AG09319 (cell line): ENCODE measurements around the gene ZNF236.

ENCODE experiments used
- DNase-seq: peaks from one replicate; pipeline ENCODE4 v3.0.0-alpha.2; 2010; ENCODE audit warnings: low read depth; ENCODE audit errors: extremely low read depth
- TF ChIP-seq, protein P1 (sequence below): IDR thresholded peaks from 2 replicates; pipeline ENCODE4 v1.5.1; 2011; ENCODE audit warnings: low read depth, mild to moderate bottlenecking, inconsistent platforms, low read length, moderate library complexity

The ZNF236 gene

DNA sequence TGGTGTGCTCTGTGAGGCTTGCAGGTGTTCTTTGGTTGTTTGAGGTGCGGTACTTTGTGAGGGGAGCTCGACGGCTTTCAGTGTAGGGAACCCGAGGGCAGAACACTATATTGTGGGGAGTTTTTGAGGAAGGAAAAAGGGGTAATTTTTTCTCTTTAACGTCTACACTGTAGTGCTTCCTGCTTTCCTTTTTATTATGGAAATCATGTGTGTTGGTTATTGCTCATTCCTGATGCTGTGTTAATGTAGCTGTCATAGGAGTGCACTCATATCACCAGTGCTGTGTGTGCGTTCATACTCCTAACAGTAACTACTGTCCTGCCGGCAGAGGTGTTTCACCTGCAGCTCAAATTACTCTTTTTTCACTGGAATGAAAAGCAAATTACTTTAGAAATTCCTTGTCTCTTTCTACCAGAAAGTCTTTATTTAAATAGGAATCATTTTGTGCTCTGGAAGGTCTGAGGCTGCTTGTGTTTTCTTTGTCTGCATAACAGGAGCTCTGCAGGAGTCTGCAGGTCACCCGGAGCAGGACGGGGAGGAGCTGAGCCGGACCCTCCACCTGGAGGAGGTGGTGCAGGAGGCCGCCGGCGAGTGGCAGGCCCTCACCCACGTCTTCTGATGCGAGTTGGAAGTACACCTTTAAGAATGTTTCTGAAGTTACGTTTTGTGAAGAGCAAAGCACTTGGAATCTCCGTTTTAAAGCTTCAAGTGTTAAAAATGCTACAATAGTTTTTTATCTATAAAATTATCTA lies 145.5 kb downstream of the ZNF236 start:
- DNase-seq: no peak
- TF ChIP-seq, protein P1, sequence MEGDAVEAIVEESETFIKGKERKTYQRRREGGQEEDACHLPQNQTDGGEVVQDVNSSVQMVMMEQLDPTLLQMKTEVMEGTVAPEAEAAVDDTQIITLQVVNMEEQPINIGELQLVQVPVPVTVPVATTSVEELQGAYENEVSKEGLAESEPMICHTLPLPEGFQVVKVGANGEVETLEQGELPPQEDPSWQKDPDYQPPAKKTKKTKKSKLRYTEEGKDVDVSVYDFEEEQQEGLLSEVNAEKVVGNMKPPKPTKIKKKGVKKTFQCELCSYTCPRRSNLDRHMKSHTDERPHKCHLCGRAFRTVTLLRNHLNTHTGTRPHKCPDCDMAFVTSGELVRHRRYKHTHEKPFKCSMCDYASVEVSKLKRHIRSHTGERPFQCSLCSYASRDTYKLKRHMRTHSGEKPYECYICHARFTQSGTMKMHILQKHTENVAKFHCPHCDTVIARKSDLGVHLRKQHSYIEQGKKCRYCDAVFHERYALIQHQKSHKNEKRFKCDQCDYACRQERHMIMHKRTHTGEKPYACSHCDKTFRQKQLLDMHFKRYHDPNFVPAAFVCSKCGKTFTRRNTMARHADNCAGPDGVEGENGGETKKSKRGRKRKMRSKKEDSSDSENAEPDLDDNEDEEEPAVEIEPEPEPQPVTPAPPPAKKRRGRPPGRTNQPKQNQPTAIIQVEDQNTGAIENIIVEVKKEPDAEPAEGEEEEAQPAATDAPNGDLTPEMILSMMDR: no peak

DNA sequence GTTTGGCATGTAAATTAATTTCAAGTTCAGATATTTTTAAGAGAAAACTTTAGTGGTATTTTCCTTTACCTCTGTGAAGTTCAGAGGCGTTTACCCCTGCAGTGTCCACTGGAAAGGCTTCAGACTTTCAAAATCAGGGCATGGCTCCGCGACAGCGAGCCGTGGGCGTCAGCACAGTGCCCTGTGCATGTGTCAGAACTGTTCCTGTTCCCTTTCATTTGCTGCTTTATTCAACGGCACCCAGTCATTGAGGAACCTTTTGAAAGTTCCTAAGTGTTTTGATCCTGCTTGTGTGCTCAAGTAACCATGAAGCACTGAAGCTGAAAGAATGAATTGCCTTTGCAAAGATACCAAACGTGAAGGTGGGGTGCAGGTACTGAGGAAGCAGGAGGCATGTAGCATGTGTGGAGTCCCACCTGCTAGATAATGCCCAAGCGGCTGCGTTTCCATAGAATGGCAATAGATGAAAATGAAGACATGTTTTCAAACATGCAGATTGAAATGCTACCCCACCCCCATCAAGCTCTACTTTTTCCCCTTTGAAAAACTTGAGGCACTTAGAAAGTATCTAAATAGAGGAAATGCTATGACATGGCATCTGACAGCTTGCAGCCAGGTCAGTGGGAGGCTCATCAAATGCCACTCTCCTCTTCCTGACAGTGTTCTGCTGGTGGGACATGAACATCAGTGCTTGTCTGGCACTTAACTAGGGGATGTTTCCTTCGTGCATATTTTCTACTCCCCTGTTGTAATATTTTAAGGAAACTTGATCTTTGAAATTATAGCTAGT lies 148.6 kb downstream of the ZNF236 start:
- TF ChIP-seq, protein P1: no peak
- no peak for DNase-seq

DNA sequence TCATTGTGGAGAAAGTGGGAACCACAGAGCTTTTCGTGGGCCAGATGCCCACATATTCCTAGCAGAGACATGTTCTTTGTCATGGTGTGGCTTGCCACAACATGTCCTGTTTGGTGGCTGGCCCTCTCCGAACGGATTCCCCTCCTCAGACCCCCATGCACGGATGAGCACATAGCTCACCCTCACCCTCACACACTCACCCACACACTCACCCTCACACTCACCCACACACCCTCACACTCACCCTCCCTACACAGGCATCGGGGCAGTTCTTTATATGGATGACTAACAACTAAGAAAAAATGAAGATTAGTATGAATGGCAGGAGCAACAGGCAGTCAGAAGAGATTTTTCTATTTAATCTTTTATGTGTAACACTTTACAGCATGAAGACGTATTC lies 149.9 kb downstream of the ZNF236 start:
- no peak for DNase-seq
- TF ChIP-seq, protein P1: no peak

DNA sequence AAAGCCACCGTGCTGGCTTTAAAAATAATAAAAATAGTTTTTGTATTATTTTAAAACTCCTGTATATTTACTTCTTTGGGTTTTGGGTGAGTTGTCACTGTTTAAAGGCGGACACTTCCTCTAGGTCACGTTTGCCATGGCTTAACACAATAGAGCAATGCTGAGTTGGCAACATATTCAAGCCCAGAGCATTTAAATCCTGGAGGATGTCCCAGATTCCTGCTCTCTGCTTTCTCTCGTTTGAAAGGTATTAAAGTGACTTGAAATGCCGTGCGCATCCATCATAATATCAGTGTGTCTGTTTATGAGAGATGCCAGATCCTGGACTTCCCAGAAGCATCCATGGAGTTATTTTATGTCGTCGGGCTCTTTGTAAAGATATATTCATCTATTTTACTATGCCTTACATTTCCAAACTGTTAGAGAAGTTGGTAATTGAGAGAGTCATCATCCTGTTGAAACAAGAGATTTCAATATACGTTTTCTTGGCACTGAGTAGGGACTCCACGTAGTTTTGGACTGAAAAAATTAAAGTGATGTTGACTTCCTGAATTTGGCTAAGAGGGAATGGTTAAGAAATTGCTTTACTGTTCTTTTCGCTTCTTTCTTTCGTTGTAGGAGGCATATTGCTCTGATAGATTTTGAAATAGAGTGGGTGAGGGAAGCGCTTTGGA lies 150.6 kb downstream of the ZNF236 start:
- DNase-seq: no peak
- TF ChIP-seq, protein P1: no peak

DNA sequence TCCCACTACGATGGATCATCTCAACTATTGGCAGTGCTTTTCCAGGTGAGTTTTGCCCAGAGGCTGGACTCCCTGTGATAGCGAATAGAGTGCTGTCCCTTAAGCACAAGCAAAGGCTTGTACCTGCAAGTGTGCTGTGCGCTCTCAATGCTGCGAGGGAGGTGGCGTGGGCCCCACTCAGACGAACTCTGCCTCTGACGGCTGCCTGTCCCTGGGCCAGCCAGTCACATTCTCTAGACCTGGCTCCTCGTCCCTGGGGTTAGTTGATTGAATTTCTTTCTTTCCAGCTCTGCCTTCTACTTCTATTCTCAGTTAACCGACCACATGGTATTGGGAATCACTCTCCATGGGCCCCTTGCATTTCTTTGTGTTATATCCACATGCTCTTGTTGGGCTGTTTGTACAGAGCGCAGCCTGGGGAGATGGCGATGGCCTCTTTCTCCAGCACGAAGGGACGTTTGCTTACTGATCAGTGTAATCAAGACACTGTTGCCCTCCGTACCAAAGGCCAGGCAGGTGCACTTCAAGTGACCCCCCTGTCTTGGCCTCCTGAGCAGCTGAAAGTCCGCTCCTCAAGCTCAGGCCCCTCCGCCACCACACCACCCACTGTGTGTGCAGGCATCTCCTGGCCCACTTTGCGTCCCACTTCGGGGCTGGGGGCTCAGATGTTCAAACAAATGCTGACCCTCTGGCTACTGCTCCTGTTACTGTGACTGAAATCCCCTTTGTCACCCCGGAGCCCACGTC lies 151.3 kb downstream of the ZNF236 start:
- TF ChIP-seq, protein P1: no peak
- no peak for DNase-seq

DNA sequence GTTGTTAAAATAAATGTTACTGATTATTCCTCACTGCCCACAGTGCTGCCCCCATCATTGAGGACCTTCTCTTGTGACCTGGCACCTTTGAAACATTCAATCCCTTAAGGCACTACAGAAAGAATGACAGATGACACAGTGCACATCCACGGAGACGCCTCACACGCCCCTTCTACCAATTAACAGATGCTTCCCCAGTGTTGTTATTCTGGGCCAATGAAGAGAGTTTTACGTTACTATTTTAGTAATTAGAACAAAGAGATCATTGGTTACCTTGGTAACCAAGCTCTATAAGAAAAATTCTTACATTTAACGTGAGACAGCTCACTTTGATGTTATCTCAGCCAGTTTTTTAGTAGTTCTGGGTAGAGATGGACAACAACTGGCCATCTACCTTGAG lies 152.0 kb downstream of the ZNF236 start:
- DNase-seq: no peak
- TF ChIP-seq, protein P1: no peak
